ENCODE results near the gene PIH1D1. TPM values are rescaled to one million over a fixed set of nuclear protein-coding genes. Genes with fewer than 3 reads are reported as not detected.

The PIH1D1 gene
- total and polyA plus RNA-seq, 2 donors (not counting 3 experiments of a cell fraction or from before 2014, with no cell fraction given): 83.2 to 86.9 TPM

GRCh38 chr19:49475995-49476880 lies 24.6 kb upstream of the PIH1D1 start:
- Histone ChIP-seq H3K9me3 (replicated peaks; ENCODE audit: control insufficient read depth, insufficient read depth, low read length) (no peaks in the 10 kb centered on the region), H3K4me1 (ENCODE audit: control insufficient read depth, extremely low read depth, insufficient read depth, low read length) (peaks cover 9% of the 10 kb centered on the region), H3K9ac (replicated peaks; ENCODE audit: extremely low read depth, insufficient read depth, low read length) (no peak overlapping the region), H2AFZ (ENCODE audit: low read depth, low read length) (no peak overlapping the region), H4K20me1 (replicated peaks; ENCODE audit: control insufficient read depth, extremely low read depth, insufficient read depth, low read length) (no peaks in the 10 kb centered on the region), H3K4me3 (replicated peaks in 1 of 3; ENCODE audit: insufficient read depth in 1 of 3, low read depth in 1 of 3, low read length in 3 of 3) (no peak overlapping the region), H3K4me2 (ENCODE audit: insufficient read depth, low read length) (no peak overlapping the region), H3K27me3 (ENCODE audit: control insufficient read depth in 2 of 2, insufficient read depth in 2 of 2, low read length in 2 of 2) (no peaks in the 10 kb centered on the region), H3K36me3 (ENCODE audit: control insufficient read depth in 2 of 2, extremely low read depth in 1 of 2, insufficient read depth in 2 of 2, low read length in 2 of 2) (no peaks in the 10 kb centered on the region), H3K9me1 (replicated peaks; ENCODE audit: control insufficient read depth, extremely low read depth, insufficient read depth, low read length) (no peaks in the 10 kb centered on the region), H3K79me2 (ENCODE audit: control insufficient read depth, insufficient read depth, low read length) (no peaks in the 10 kb centered on the region), H3K27ac (ENCODE audit: insufficient read depth, low read depth, low read length) (no peak overlapping the region)
- DNase-seq (ENCODE audit: low read depth, low spot score): peak; percentile 52
- BruUV-seq (replicated peaks): no TSS peak
- FAIRE-seq: peak; percentile 75
- POLR2A ChIA-PET: interaction anchor here (1.4 kb wide), 1 partner anchor 13 kb away, joined by 4 read pairs; no protein-coding TSS in a partner anchor
- dilution Hi-C loops (cut with MboI; ENCODE audit: extremely low pct_ligation_motif_present, low sequenced_read_pairs): no loop called here
- CTCF ChIA-PET: interaction anchor here (0.6 to 2.2 kb wide), 13 partner anchors 10 to 113 kb away, joined by 3 to 13 read pairs (median 4); partner anchors contain the start of genes ALDH16A1, DKKL1, PIH1D1 and RCN3
- TF ChIP-seq CTCF (IDR thresholded peaks at IDR 0.05; ENCODE audit: extremely low read depth in 1 of 2, insufficient read depth in 1 of 2, low read depth in 1 of 2, low read length in 2 of 2) (peak; percentile 57 to 77), EZH2 (IDR thresholded peaks at IDR 0.05; ENCODE audit: borderline replicate concordance, low read depth, low read length, severe bottlenecking) (no peak), POLR2A (IDR thresholded peaks at IDR 0.05; ENCODE audit: low read depth, low read length) (no peak), MAX (IDR thresholded peaks at IDR 0.05; ENCODE audit: insufficient read depth, insufficient read length) (no peak), POLR2AphosphoS5 (IDR thresholded peaks at IDR 0.05; ENCODE audit: insufficient read depth, low read depth, low read length) (no peak)
- intact Hi-C loops (cut with micrococcal nuclease): loop anchor here (1.0 to 2.0 kb wide), 2 partner anchors 23 to 36 kb away; partner anchors contain the start of genes ALDH16A1 and FCGRT

Data from endothelial cell of umbilical vein (primary cell).